ENCODE measurements around the gene PRDM10.

The PRDM10 gene

GRCh38 chr11:130003717-130004001 is 1.0 kb upstream of the PRDM10 start:
- DNase-seq = no peak

- peak; percentile 85 for DNase-seq
Observed at GRCh38 chr11:130002846-130003716, 446 bp upstream of the PRDM10 start.

- peak; percentile 54 for DNase-seq
Observed at GRCh38 chr11:130001461-130002351, 929 bp downstream of the PRDM10 start.

- no peak for DNase-seq
Observed at GRCh38 chr11:130000552-130001176, 2.0 kb downstream of the PRDM10 start.

GRCh38 chr11:129999407-129999806 is 3.2 kb downstream of the PRDM10 start:
- no peak for DNase-seq

GRCh38 chr11:129998905-129999304 is 3.7 kb downstream of the PRDM10 start:
- no peak for DNase-seq

GRCh38 chr11:129998107-129998506 is 4.5 kb downstream of the PRDM10 start:
- no peak for DNase-seq

GRCh38 chr11:129997513-129997912 is 5.1 kb downstream of the PRDM10 start:
- no peak for DNase-seq

GRCh38 chr11:129996113-129996870 is 6.3 kb downstream of the PRDM10 start:
- no peak for DNase-seq

- no peak for DNase-seq
Observed at GRCh38 chr11:129995163-129995562, 7.5 kb downstream of the PRDM10 start.

GRCh38 chr11:129992161-129992944 is 10.3 kb downstream of the PRDM10 start:
- peak; percentile 3 for DNase-seq

GRCh38 chr11:129989149-129989813 is 13.4 kb downstream of the PRDM10 start:
- DNase-seq = no peak

GRCh38 chr11:129987950-129988349 is 14.7 kb downstream of the PRDM10 start:
- DNase-seq = no peak

GRCh38 chr11:129985823-129986222 is 16.8 kb downstream of the PRDM10 start:
- no peak for DNase-seq

GRCh38 chr11:129980086-129980485 is 22.5 kb downstream of the PRDM10 start:
- DNase-seq = no peak

GRCh38 chr11:129979046-129979605 is 23.5 kb downstream of the PRDM10 start:
- no peak for DNase-seq

- DNase-seq = no peak
Observed at GRCh38 chr11:129978447-129978846, 24.2 kb downstream of the PRDM10 start.

- no peak for DNase-seq
Observed at GRCh38 chr11:129976328-129976727, 26.3 kb downstream of the PRDM10 start.

- DNase-seq = no peak
Observed at GRCh38 chr11:129975543-129975942, 27.1 kb downstream of the PRDM10 start.

GRCh38 chr11:129974672-129975071 is 28.0 kb downstream of the PRDM10 start:
- DNase-seq = no peak

GRCh38 chr11:129974237-129974636 is 28.4 kb downstream of the PRDM10 start:
- no peak for DNase-seq
